Left ventricle myocardium inferior (tissue), 1 donor: ENCODE data around the gene DSN1. TPM values are rescaled to one million over a fixed set of nuclear protein-coding genes. Genes with fewer than 3 reads are reported as not detected.

ENCODE experiments used
- DNase-seq: peaks from one replicate; pipeline ENCODE4 v3.0.0-alpha.2; 2020
- H3K27ac ChIP-seq: fragments of 200-600 bp; replicated peaks from 2 replicates; pipeline ENCODE4 v1.8.0; 2021
- H3K27me3 ChIP-seq: fragments of 200-600 bp; 2 replicates; pipeline ENCODE4 v1.8.0; 2021; ENCODE audit warnings: low read depth
- H3K36me3 ChIP-seq: fragments of 200-600 bp; 2 replicates; pipeline ENCODE4 v1.8.0; 2021
- H3K4me1 ChIP-seq: fragments of 200-600 bp; 2 replicates; pipeline ENCODE4 v1.8.0; 2021
- H3K4me3 ChIP-seq: fragments of 200-600 bp; 2 replicates; pipeline ENCODE4 v1.8.0; 2021; ENCODE audit warnings: mild to moderate bottlenecking, moderate library complexity
- H3K9me3 ChIP-seq: fragments of 200-600 bp; replicated peaks from 2 replicates; pipeline ENCODE4 v1.8.0; 2021
- CTCF ChIP-seq: fragments of 200-600 bp; IDR thresholded peaks from 2 replicates; pipeline ENCODE4 v1.8.0; 2021; ENCODE audit warnings: antibody characterized with exemption, mild to moderate bottlenecking, borderline replicate concordance
- intact Hi-C: fragments of 100-400 bp; cut with micrococcal nuclease; formaldehyde crosslinking; loops from one replicate; pipeline ENCODE4 v1.11.0; 2022
- total RNA-seq: library from RNA; stranded (reverse); fragmentation: NEBNext Ultra II Directional; extraction: Animal tissue kit (Norgen Biotek cat#: 25700); gene quantifications from one replicate; pipeline ENCODE4 v1.2.1, GENCODE V29; 2021
- donor health status: DM: no; HTN: yes; CAD: no; lungs with severe emphysema.

DSN1 gene
- total RNA-seq, 1 donor from 2014 or later: 4.8 TPM

GRCh38 chr20:36758276-36758675 lies 15.3 kb downstream of the DSN1 start:
- Histone ChIP-seq H3K27ac (peak overlapping the region; percentile 72), H3K4me1 (peaks cover 27% of the 10 kb centered on the region), H3K9me3 (no peaks in the 10 kb centered on the region), H3K27me3 (no peaks in the 10 kb centered on the region), H3K4me3 (no peak overlapping the region), H3K36me3 (peaks cover 4% of the 10 kb centered on the region)
- DNase-seq: no peak
- TF ChIP-seq CTCF: no peak
- intact Hi-C loops: no loop called here

DNA sequence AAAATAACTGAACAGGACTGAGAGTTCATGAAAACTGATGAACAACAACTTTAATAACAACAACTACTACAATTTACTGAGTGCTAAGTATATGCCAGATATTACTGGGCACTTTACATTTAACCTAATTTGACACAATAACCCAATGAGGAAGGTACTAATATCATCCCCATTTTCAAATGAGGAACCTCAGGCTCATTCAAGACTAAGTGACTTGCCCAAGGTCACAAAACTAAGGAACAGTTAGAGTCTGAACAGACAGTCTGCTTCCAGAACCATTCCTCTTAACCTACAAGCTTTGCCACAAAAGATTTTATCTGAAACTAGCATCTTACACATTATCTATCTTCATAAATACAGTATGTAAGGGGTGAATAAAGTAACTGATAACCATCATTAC lies 17.1 kb downstream of the DSN1 start:
- H3K9me3 ChIP-seq: no peaks in the 10 kb centered on the region
- no peaks in the 10 kb centered on the region for H3K27me3 ChIP-seq
- no peak overlapping the region for H3K4me3 ChIP-seq
- intact Hi-C loops: no loop called here
- H3K36me3 ChIP-seq: peaks cover 19% of the 10 kb centered on the region
- no peak for TF ChIP-seq CTCF
- peak overlapping the region; percentile 72 for H3K27ac ChIP-seq
- DNase-seq: no peak
- H3K4me1 ChIP-seq: peaks cover 37% of the 10 kb centered on the region

- Histone ChIP-seq H3K4me3 (no peak overlapping the region), H3K27ac (peak overlapping the region; percentile 30), H3K4me1 (peaks cover 37% of the 10 kb centered on the region), H3K27me3 (no peaks in the 10 kb centered on the region), H3K9me3 (no peaks in the 10 kb centered on the region), H3K36me3 (peaks cover 20% of the 10 kb centered on the region)
- intact Hi-C loops: no loop called here
- no peak for DNase-seq
- TF ChIP-seq CTCF: peak; percentile 89
Measured at GRCh38 chr20:36754656-36755222, 18.8 kb downstream of the DSN1 start.

GRCh38 chr20:36752582-36752981 lies 21.0 kb downstream of the DSN1 start:
- H3K9me3 ChIP-seq: no peaks in the 10 kb centered on the region
- H3K4me3 ChIP-seq: no peak overlapping the region
- no peak for DNase-seq
- peaks cover 40% of the 10 kb centered on the region for H3K4me1 ChIP-seq
- TF ChIP-seq CTCF: no peak
- peaks cover 20% of the 10 kb centered on the region for H3K36me3 ChIP-seq
- peak overlapping the region; percentile 24 for H3K27ac ChIP-seq
- intact Hi-C loops: no loop called here
- H3K27me3 ChIP-seq: no peaks in the 10 kb centered on the region

DNA sequence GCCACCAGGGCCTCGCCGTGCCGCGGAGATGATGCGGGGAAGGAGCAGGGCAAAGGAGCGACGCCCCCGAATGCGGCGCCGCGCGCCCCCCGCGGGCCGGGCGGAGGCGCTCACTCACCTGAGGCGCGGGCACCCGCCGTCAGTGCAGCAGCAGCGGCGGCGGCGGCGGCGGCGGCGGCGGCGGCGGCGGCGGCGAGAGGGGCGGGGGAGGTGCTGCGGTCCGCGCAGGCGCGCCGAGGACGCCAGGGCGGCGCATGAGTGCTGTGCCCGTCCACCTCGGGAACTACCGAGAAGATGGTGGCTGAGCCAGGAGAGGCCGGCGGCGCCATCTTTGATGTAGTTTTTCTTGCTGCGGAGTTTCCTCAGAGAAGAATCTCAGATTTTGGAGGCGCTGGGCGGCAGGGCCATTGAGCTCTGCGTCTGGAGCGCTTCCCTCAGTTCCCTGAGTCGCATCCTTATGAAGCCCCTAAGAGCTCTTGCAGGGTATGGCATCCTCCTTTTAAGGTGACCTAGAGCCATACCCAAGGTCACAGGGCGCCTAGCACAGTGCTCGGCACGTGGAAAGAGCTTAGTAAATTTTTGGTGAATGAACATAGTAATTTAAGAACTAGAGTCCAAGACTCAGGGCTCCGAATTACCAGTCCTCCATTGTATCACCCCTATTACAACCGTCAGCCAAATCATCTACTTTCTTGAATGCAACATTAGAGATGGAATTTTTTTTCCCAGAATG lies 27.5 kb downstream of the DSN1 start, which contains the start of gene NDRG3:
Gene NDRG3 (minus strand): TSS at position 164 of the 733 bp plus-strand sequence. CDS start 24,355 bp downstream, outside the sequence.
- intact Hi-C loops: no loop called here
- TF ChIP-seq CTCF: peak; percentile 23
- no peaks in the 10 kb centered on the region for H3K27me3 ChIP-seq
- H3K4me3 ChIP-seq: peak within 1 kb of the TSS; percentile 93
- DNase-seq: peak; percentile 95
- peaks cover 67% of the 10 kb centered on the region for H3K4me1 ChIP-seq
- H3K9me3 ChIP-seq: no peaks in the 10 kb centered on the region
- H3K36me3 ChIP-seq: no peaks in the 10 kb centered on the region
- H3K27ac ChIP-seq: peak within 1 kb of the TSS; percentile 94
